Activated CD8-positive, alpha-beta memory T cell treated with anti-CD3 and anti-CD28 coated beads for 36 hours (primary cell): Measurements from ENCODE around the gene MAP2K1. TPM values are rescaled to one million over a fixed set of nuclear protein-coding genes. Genes with fewer than 3 reads are reported as not detected.
"Not testable (repeated sequence)": the region's sequence is repeated elsewhere in the genome, so short reads cannot be mapped to it uniquely, and the experiment has no call there.

ENCODE experiments used
- CTCF ChIA-PET: fragments of 350-600 bp; sonication (Branson Sonifier 250); formaldehyde crosslinking; loops from one replicate; lab custom pipeline; 2021; ENCODE audit warnings: antibody characterized with exemption; lab: Charles Lee
- POLR2A ChIA-PET: fragments of 350-600 bp; sonication (Branson Sonifier 250); formaldehyde crosslinking; loops from one replicate; lab custom pipeline; 2021; ENCODE audit warnings: antibody characterized with exemption; lab: Charles Lee
- total RNA-seq, 2 experiments: library from RNA; stranded (reverse); gene quantifications; one replicate each; pipeline ENCODE4 v1.2.3, GENCODE V29; 2021

The MAP2K1 gene
- total RNA-seq = 100 to 1,000 TPM; 115 to 116 TPM

DNA sequence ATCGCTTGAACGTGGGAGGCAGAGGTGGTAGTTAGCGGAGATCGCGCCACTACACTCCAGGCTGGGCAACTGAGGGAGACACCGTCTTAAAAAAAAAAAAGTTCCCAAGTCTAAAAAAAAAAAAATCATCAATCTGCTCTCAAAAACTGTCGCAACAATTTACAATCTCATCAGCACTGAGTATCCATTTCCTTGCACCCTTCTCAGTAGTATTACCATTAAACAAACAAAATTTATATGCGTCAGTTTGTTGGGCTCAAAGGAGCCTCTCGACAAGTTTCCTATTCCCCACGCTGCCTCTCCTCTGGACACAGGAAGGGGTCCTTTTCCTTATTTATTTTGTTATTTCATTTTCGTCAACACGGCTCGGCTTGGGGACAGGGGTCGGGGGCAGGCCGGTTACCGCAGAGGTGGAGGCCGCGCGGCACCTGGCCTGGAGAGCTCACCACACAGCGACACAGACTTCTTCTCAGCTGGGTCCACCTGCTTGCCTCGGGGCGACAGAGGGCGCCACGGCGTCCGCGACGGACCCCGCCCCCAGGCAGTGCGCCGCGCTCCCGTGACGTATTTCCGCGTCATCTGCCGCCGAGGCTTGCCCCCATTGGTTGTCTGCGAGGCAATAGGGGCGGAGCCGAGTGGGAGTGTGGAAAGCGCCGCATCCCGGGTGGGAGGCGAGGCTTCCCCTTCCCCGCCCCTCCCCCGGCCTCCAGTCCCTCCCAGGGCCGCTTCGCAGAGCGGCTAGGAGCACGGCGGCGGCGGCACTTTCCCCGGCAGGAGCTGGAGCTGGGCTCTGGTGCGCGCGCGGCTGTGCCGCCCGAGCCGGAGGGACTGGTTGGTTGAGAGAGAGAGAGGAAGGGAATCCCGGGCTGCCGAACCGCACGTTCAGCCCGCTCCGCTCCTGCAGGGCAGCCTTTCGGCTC is at the start of gene MAP2K1:
Gene MAP2K1, plus strand, starts transcription at position 709 of the 920 bp plus-strand sequence. CDS start 436 bp downstream, outside the sequence.
- ChIA-PET CTCF (interaction anchor here (0.6 to 3.2 kb wide), 5 partner anchors 10 to 120 kb away, joined by 3 to 20 read pairs (median 3); partner anchors contain the start of genes RPL4, SNAPC5 and ZWILCH), POLR2A (interaction anchor here (0.9 to 4.4 kb wide), 7 partner anchors 14 to 118 kb away, joined by 3 to 31 read pairs (median 5); partner anchors contain the start of genes RPL4, SNAPC5, TIPIN and ZWILCH)

DNA sequence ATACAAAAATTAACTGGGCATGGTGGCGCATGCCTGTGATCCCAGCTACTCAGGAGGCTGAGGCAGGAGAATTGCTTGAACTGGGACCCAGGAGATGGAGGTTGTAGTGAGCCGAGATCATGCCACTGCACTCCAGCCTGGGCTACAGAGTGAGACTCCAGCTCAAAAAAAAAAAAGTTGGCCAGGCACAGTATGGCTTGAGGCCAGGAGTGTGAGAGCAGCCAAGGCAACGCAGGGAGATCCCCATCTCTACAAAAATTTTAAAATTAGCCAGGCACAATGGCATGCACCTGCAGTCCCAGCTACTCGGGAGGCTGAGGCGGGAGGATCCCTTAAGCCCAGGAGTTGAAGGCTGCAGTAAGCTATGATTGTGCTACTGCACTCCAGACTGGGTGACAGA is 38.2 kb upstream of the MAP2K1 start:
- CTCF ChIA-PET = interaction anchor here (0.6 to 0.7 kb wide), 4 partner anchors 10 to 156 kb away, joined by 3 to 5 read pairs (median 3); no protein-coding TSS in a partner anchor
- POLR2A ChIA-PET = not testable (repeated sequence)

DNA sequence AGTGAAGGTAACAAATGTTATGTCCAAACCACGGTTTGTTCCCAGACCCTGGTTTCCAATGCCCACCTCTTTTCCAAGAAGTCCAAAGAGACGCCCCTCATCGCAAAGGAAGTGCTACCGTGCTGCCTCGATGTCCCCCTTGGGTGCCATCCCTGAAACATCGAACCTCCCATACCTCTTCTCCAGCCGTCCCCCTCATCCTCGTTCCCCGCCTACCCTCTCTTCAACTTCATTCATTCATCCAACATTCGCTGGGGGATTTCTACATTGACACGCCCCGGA is 30.7 kb upstream of the MAP2K1 start:
- ChIA-PET CTCF (interaction anchor here (1.0 to 1.9 kb wide), 3 partner anchors 66 to 142 kb away, joined by 3 to 5 read pairs (median 5); no protein-coding TSS in a partner anchor), POLR2A (interaction anchor here (0.7 to 3.4 kb wide), 4 partner anchors 15 to 150 kb away, joined by 4 to 20 read pairs (median 7); partner anchors contain the start of genes MAP2K1, SNAPC5 and ZWILCH)

DNA sequence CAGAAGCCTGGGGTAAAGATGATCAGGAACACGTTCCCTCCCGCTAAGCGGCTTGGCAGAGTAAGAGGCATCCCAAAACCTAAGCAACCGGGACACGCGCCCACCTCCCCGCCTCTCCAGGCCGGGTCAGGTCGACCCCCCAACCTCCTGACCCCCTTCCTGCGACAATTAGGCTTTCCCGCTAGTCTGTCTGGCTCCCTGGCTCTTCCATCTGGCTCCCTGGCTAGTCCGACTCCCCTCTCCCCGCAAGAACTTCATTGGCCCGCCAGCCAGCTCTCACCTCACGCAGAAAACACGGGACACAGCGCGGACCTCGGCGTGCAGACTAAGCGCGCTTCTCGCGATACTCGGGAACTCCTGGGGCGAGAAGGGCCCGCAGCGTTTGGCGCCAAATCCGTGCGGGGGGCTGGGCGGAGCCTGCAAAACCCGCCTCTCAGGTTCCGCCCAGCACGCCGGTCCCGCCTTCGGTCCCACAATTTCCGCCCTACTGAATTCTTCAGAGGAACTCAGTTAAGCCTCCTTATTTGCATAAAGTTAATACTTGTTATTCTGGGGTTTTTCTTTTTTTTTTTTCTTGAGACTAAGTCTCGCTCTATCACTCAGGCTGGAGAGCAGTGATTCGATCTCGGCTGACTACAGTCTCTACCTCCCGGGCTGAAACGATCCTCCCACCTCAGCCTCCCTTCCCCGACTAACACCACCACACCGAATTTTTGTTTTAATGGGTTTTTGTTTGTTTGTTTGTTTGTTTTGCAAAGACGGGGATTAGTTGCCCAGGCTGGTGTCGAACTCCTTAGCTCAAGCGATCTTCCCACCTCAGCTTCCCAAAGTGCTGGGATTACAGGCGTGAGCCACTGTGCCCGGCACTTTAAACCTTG is 30.1 kb upstream of the MAP2K1 start, which contains the start of gene TIPIN:
Gene TIPIN, minus strand, starts transcription at position 327 of the 878 bp plus-strand sequence. CDS start 3,738 bp downstream, outside the sequence.
- ChIA-PET POLR2A (interaction anchor here (0.7 to 3.4 kb wide), 5 partner anchors 15 to 149 kb away, joined by 4 to 20 read pairs (median 4); partner anchors contain the start of genes MAP2K1, SNAPC5 and ZWILCH), CTCF (interaction anchor here (1.1 to 1.9 kb wide), 2 partner anchors 67 to 140 kb away, joined by 3 to 5 read pairs; no protein-coding TSS in a partner anchor)

DNA sequence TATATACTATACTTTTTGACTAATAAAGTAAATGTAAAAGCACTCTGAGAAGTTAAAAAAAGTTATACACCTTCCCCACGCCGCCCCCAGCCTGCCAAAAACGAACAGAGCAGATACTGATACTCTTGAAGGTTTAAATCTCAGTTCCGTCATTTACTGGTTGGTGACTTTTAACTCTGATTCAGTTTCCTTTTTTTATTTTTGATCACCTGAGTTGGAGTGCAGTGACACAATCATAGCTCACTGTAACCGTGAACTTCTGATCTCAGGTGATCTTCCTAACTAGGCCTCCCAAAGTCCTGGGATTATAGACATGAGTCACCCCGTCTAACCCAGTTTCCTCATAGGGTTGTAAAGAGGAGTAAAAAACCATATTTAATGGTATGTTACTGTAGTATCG is 27.0 kb upstream of the MAP2K1 start:
- CTCF ChIA-PET = no interaction called here
- POLR2A ChIA-PET = no interaction called here

DNA sequence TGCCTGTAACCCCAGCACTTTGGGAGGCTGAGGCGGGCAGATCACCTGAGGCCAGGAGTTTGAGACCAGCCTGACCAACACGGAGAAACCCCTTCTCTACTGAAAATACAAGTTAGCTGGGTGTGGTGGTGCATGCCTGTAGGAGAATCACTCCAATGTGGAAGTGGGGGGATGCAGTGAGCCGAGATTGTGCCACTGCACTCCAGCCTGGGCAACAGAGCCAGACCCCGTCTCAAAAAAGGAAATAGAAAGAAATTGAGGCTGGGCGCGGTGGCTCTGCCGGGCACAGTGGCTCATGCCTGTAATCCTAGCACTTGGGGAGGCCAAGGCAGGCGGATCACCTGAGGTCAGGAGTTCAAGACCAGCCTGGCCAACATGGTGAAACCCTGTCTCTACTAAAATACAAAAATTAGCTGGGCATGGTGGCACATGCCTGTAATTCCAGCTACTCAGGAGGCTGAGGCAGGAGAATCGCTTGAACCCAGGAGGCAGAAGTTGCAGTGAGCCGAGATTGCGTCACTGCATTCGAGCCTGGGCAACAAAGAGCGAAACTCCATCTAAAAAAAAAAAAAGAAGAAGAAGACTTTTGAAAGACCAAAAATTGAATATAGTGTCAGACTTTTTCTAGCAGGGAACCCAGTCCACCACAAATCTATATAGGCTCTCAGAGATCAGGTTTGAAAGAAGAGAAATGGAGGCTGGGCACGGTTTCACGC is 24.8 kb upstream of the MAP2K1 start:
- POLR2A ChIA-PET = interaction anchor here (0.7 kb wide), 1 partner anchor 143 kb away, joined by 5 read pairs; the partner anchor contains the start of gene ZWILCH
- CTCF ChIA-PET = not testable (repeated sequence)

DNA sequence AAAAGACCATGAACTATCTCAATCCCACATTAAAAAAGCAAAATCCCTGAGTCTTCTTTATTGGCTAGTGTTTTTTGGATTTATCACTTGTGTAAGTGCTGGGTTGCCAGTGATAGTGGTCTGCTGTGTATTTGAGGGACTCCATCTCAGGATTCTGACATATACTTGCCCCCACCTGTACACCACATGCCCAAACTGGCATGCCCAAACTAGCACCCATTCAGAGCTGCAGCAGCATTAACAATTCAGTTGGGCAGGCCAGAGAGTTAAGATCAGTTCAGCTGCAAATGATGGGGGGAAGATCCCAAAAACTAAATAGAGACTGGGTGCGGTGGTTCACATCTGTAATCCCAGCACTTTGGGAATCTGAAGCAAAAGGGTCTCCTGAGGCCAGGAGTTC is 23.9 kb upstream of the MAP2K1 start:
- POLR2A ChIA-PET = no interaction called here
- CTCF ChIA-PET = no interaction called here

DNA sequence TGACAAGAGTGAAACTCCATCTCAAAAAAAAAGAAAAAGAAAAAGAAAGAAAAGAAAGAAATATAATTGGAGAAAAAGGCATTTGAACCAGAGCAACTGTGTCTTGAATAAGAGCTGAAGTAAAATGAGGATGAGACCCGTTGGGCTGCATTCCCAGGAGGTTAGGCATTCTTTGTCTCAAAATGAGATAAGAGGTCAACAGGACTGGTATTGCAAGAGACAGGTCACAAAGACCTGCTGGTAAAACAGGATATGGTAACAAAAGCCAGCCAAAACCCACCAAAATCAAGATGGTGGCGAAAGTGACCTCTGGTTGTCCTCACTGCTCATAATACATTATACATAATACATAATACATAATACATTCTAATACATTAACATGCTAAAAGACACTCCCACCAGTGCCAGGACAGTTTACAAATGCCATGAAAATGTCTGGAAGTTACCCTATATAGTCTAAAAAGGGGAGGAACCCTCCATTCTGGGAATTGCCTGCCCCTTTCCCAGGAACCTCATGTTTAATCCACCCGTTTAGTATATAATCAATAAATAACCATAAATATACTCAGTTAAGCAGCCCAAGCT is 21.7 kb upstream of the MAP2K1 start:
- ChIA-PET CTCF (no interaction called here), POLR2A (no interaction called here)

DNA sequence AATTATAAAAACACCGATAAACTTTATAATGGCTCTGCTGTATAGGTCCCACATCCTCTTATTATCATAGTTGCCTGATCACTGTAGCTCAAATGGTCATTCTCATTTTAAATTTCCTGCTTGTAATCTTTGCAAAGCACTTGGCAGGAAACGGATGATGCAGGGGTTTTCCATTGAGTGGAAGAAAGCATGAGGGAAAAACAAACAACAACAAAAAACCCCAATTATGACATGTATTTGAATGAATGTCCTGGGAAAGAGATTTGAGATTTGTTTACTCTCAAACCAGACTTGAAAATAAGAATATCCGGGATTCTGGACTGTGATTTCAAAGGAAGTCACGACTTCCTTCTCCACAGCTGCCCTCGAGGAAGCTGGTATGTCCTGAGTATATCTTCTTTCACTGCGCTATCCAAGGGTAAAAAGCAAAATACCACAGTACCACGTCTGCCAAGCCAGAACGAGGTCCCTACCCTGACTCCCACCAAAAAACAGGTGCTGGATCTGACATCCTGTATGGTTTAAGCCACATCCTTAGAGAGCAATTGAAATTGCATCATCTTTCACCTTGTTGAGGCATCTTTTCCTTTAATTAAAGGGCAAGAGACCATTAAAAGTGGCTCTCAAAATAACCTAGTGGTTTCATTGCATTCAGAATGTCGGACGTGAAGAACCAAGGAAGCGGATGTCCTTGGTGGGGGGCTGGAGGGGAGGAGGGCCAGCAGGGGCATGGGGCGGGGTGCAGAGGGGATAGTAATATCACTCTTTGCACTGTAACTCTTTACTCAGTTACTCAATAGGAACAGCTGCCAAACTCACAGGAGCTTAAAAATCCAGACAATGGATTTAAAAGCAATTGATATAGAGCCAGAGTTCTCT is 16.7 kb upstream of the MAP2K1 start:
- ChIA-PET CTCF (interaction anchor here (0.6 to 1.5 kb wide), 4 partner anchors 76 to 1038 kb away, joined by 3 to 8 read pairs (median 4); partner anchors contain the start of gene SNAPC5), POLR2A (interaction anchor here (0.5 to 1.0 kb wide), 2 partner anchors 18 to 1083 kb away, joined by 5 to 7 read pairs; no protein-coding TSS in a partner anchor)

DNA sequence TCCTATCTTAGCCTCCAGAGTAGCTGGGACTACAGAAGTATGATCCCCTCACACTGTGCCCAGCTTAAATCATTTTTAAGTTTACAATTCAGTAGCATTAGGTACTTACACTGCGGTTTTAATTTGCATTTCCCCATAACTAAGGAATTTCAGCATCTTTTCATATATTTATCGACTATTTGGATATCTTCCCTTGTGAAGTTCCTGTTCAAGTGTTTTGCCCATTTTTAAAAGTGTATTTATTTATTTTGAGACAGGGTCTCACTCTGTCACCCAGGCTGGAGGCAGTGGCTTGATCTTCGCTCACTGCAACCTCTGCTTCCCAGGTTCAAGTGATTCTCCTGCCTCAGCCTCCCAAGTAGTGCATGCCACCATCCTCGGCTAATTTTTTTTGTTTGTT is 12.5 kb upstream of the MAP2K1 start:
- ChIA-PET CTCF (no interaction called here), POLR2A (no interaction called here)

DNA sequence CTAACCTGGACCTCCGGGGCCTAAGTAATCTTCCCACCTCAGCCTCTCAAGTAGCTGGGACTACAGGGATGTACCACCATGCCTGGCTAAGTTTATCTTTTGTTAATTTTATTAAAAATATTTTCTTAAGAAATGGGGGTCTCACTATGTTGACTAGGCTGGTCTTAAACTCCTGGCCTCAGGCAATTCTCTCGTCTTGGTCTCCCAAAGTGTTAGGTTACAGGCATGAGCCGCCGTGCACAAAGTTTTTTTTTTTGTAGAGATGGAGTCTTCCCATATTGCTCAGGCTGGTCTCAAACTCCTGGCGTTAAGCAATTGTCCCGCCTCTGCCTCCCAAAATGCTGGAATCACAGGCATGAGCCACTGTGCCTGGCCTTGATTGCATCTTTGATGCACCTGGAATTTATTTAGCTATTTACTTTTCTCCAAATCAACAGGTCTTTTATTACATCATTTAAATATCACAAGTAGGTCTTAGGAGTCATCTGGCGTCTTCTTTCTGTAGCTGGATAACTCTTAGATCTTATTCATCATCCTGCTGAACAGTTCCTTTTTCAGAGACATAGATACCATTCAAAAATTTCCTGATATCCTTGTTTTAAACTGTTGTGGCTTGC is 7.8 kb upstream of the MAP2K1 start:
- POLR2A ChIA-PET = no interaction called here
- CTCF ChIA-PET = no interaction called here

DNA sequence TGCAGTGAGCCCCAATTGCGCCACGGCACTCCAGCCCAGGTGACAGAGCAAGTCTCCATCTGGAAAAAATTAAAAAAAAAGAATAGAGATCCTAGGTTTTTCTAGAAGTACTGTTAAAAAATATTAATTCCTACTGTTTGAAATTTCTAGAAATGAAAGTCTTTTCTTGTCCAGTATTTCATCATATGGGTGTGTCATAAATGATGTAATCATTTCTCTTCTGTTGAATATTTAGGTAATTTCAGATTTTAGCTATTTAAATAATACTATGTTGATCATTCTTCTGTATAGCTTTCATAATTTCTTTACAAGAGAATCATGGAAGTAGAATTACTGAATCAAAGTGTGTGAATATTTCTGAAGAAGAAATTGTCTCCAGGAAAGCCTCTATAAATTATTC is 5.3 kb upstream of the MAP2K1 start:
- CTCF ChIA-PET, POLR2A ChIA-PET: not testable (repeated sequence)

DNA sequence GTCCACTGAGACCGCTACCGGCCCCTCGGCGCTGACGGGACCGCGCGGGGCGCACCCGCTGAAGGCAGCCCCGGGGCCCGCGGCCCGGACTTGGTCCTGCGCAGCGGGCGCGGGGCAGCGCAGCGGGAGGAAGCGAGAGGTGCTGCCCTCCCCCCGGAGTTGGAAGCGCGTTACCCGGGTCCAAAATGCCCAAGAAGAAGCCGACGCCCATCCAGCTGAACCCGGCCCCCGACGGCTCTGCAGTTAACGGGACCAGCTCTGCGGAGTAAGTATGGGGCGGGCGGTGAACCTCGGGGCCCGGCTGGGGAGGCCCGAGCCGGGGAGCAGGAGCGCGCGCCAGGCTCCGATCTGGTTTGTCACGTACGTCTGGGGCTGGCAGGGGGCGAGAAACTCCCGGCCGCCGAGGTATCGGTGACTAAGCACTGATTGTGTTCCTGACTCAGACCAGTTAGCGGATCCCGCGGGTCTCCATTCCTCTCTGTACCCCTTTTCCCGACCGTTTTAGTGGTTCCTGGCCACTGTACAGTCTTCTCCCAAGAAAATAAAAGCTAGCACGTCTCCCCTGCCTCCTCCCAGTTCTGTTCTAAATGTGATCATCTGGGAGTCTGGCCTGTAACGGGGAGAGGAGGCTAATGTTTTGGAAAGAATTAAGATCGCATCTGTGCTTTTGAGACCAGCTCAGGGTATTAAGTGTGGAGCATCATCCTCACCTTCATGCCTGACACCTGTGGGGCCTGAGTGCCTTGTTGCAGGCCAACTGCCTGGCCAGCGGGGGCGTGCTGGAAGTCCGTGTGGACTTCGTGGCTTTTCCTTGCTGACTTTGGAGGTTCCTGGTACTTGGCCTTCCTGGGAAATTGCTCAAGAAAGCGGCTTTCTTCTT is 691 bp downstream of the MAP2K1 start:
- POLR2A ChIA-PET = interaction anchor here (0.7 to 4.4 kb wide), 9 partner anchors 14 to 117 kb away, joined by 3 to 31 read pairs (median 5); partner anchors contain the start of genes RPL4, SNAPC5, TIPIN and ZWILCH
- CTCF ChIA-PET = interaction anchor here (0.9 to 3.2 kb wide), 4 partner anchors 9 to 111 kb away, joined by 3 to 20 read pairs (median 3); partner anchors contain the start of gene SNAPC5

DNA sequence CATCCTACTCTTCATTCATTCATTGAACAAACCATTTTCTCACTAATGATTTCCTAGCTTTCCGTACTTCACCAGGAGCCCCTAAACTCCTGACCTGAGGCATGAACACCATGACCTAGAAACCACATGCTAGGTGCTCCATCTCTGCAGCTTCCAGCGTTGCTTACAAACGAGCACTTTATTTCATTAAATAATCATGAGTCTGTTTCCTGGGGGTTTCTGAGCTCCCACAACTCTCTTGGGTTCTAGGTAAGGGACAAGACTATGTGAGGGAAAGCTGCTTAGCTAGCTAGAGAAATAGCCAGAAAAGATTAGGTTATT is 1.3 kb downstream of the MAP2K1 start:
- CTCF ChIA-PET = interaction anchor here (1.3 to 3.2 kb wide), 2 partner anchors 25 to 110 kb away, joined by 3 to 20 read pairs; partner anchors contain the start of gene SNAPC5
- POLR2A ChIA-PET = interaction anchor here (0.7 to 4.4 kb wide), 6 partner anchors 18 to 779 kb away, joined by 4 to 31 read pairs (median 6); partner anchors contain the start of genes RPL4, SNAPC5 and ZWILCH

DNA sequence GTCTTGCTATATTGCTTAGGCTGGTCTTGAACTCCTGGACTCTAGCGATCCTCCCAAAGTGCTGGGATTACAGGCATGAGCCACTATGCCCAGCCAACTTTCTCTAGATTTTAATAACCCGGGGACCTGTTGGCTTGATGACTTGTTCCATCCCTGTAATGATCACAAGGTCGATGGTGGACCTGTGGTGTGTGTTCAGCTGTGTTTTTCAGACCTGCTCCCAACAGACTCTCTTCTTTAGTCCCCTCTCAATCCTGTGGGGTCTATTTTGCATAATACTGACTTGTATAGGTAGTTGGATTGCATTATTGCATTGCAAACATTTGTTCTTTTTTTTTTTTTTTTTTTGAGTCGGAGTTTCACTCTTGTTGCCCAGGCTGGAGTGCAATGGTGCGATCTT is 1.9 kb downstream of the MAP2K1 start:
- POLR2A ChIA-PET = interaction anchor here (0.7 to 4.4 kb wide), 4 partner anchors 19 to 778 kb away, joined by 6 to 31 read pairs (median 11); partner anchors contain the start of genes RPL4, SNAPC5 and ZWILCH
- CTCF ChIA-PET = interaction anchor here (0.7 to 3.2 kb wide), 4 partner anchors 10 to 1910 kb away, joined by 3 to 20 read pairs (median 4); partner anchors contain the start of gene SNAPC5
